ENCODE results near the gene DAD1.

The DAD1 gene

DNA sequence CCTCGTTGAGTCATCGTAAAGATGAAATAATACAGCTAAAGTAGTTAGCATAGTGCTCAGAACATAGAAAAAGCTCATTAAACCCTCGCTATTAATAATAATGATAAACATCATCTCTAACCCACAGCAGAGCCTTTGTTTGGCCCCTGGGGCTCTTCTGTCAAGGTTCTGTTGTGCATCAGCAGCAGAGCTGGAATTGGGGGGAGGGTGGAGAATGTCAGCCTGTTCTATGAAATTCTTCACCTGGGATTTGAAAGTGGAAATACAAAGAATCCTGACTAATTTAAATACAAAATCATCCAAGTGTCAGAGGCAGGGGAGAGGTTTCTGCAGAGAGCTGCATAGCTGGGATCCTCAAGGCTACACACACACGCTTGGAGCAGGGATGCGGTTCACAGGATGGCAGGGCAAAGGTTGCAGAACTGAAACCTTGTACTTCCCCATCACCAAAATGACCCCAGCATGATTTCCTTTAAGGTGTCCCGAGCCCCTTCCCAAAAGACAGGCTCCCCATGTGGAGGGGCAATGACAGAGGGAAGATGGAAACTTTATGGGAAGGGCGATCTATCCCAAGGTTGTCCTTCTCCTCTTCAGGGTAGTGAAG lies 71.8 kb downstream of the DAD1 start:
- intact Hi-C loops (cut with DNase I; ENCODE audit: low total_unique reads), result no loop called here
- no peak for DNase-seq
- Histone ChIP-seq H3K27ac (no peak overlapping the region), H3K9me3 (no peaks in the 10 kb centered on the region), H3K36me3 (no peaks in the 10 kb centered on the region), H3K27me3 (no peaks in the 10 kb centered on the region), H3K4me3 (no peak overlapping the region), H3K4me1 (peaks cover 0 to 68% (median 53%) of the 10 kb centered on the region in 4 donors)
- TF ChIP-seq, protein P1, sequence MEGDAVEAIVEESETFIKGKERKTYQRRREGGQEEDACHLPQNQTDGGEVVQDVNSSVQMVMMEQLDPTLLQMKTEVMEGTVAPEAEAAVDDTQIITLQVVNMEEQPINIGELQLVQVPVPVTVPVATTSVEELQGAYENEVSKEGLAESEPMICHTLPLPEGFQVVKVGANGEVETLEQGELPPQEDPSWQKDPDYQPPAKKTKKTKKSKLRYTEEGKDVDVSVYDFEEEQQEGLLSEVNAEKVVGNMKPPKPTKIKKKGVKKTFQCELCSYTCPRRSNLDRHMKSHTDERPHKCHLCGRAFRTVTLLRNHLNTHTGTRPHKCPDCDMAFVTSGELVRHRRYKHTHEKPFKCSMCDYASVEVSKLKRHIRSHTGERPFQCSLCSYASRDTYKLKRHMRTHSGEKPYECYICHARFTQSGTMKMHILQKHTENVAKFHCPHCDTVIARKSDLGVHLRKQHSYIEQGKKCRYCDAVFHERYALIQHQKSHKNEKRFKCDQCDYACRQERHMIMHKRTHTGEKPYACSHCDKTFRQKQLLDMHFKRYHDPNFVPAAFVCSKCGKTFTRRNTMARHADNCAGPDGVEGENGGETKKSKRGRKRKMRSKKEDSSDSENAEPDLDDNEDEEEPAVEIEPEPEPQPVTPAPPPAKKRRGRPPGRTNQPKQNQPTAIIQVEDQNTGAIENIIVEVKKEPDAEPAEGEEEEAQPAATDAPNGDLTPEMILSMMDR (IDR thresholded peaks at IDR 0.05), result no peak

DNA sequence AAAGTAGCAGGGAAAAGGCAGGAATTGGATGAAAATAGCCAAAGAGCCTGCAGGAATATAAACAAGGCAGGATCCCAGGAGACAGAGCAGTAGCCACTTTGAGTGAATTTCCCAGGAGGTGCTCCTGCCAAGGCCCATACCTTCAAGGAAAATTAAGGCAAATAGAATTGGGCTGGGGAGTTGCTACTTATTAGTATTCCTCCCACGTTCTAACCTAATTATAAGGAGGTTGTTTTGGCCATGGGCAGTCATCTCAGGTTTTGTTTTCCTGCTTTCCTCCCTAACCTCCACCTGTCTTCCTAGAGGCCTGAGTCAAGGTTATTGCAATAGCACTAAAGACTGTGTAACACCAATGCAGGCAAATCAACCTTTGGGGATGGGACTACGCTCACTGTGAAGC lies 73.1 kb downstream of the DAD1 start:
- H3K27me3 ChIP-seq, result no peaks in the 10 kb centered on the region
- H3K27ac ChIP-seq, result peak overlapping the region; percentile 51 to 57
- H3K9me3 ChIP-seq, result no peaks in the 10 kb centered on the region
- H3K36me3 ChIP-seq, result no peaks in the 10 kb centered on the region
- peaks cover 0 to 61% (median 51%) of the 10 kb centered on the region in 4 donors for H3K4me1 ChIP-seq
- DNase-seq, result no peak
- intact Hi-C loops (cut with DNase I; ENCODE audit: low total_unique reads), result no loop called here
- TF ChIP-seq, protein P1 (IDR thresholded peaks at IDR 0.05), result no peak
- H3K4me3 ChIP-seq, result no peak overlapping the region
